SU-DHL-6 (cell line): Measurements from ENCODE around the gene ZNF385C.

Experiments
- EZH2phosphoT487 ChIP-seq: fragments of 200-600 bp; sonication (generic), shearing (Covaris generic); conservative IDR thresholded peaks from 2 replicates; pipeline ENCODE4 v1.6.1; 2018; ENCODE audit warnings: mild to moderate bottlenecking, antibody characterized with exemption, low read length, moderate library complexity, mixed read lengths
- TF ChIP-seq, protein P1 (sequence below): fragments of 200-600 bp; sonication (generic); IDR thresholded peaks from one replicate; pipeline ENCODE4 v1.5.1; 2017; ENCODE audit warnings: antibody characterized with exemption, mild to moderate bottlenecking, low read length, moderate library complexity; ENCODE audit not compliant: insufficient read depth, poor library complexity, severe bottlenecking

DNA sequence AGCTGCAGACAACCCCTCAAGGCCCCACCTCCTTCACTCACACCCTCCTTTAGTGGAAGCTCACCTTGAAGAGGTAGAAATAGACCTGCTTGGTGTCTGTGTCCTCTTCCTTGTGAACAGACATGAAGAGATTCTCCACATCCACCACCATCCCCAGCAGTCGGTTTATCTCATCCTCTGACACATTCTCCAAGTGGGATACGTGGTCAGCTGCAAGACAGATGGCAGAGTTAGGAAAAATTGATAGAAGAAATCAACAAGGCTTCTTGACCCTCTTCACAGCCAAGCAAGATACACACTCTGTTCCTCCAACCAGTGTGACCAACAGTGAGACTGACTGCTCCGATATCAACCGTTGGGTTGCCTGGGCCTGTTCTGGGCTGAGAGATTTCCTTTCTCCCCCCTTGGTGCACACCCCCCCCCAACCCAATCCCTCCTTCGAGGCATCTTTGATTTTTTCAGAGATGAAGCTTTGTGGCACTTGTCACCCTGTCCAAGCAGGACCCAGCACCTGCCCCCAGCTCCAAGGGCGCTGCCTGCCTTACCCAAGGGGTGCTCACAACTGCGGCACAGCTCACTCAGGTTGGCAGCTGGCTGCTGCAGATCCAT lies 22.0 kb upstream of the ZNF385C start:
- TF ChIP-seq, protein P1, sequence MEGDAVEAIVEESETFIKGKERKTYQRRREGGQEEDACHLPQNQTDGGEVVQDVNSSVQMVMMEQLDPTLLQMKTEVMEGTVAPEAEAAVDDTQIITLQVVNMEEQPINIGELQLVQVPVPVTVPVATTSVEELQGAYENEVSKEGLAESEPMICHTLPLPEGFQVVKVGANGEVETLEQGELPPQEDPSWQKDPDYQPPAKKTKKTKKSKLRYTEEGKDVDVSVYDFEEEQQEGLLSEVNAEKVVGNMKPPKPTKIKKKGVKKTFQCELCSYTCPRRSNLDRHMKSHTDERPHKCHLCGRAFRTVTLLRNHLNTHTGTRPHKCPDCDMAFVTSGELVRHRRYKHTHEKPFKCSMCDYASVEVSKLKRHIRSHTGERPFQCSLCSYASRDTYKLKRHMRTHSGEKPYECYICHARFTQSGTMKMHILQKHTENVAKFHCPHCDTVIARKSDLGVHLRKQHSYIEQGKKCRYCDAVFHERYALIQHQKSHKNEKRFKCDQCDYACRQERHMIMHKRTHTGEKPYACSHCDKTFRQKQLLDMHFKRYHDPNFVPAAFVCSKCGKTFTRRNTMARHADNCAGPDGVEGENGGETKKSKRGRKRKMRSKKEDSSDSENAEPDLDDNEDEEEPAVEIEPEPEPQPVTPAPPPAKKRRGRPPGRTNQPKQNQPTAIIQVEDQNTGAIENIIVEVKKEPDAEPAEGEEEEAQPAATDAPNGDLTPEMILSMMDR, result no peak
- no peak for TF ChIP-seq EZH2phosphoT487
